Sigmoid colon (tissue), 7 donors: Measurements from ENCODE around the gene CELA2B. TPM values are rescaled to one million over a fixed set of nuclear protein-coding genes. Genes with fewer than 3 reads are reported as not detected.

ENCODE experiments used
- DNase-seq: peaks from one replicate; pipeline ENCODE4 v3.0.0-alpha.2; 2019
- H3K27ac ChIP-seq, 4 donors: fragments of 200-600 bp; sonication (generic); one replicate each; pipeline ENCODE4 v1.5.1; 2016 to 2019; ENCODE audit warnings: mild to moderate bottlenecking in 1 of 4
- H3K27me3 ChIP-seq, 3 donors: fragments of 200-600 bp; sonication (generic); one replicate each; pipeline ENCODE4 v1.5.1; 2019; ENCODE audit warnings: mild to moderate bottlenecking in 1 of 3
- H3K36me3 ChIP-seq, 4 donors: fragments of 200-600 bp; sonication (generic); one replicate each; pipeline ENCODE4 v1.5.1; 2016 to 2019
- H3K4me1 ChIP-seq, 4 donors: fragments of 200-600 bp; sonication (generic); one replicate each; pipeline ENCODE4 v1.5.1; 2017 to 2019
- H3K4me3 ChIP-seq, 4 donors: fragments of 200-600 bp; sonication (generic); one replicate each; pipeline ENCODE4 v1.5.1; 2017 to 2019; ENCODE audit warnings: mild to moderate bottlenecking in 2 of 4, moderate library complexity in 1 of 4
- H3K9me3 ChIP-seq, 4 donors: fragments of 200-600 bp in 3 of 4; sonication (generic) in 3 of 4; one replicate each; pipeline versions ENCODE4 v1.5.1 to v1.6.1; 2013 to 2019
- EP300 ChIP-seq, 4 donors: sonication (generic); formaldehyde crosslinking; IDR thresholded peaks; one replicate each; pipeline ENCODE4 v1.6.1; 2017; ENCODE audit warnings: antibody characterized with exemption in 4 of 4
- POLR2A ChIP-seq, 2 donors: fragments of 450-650 bp; IDR thresholded peaks; one replicate each; pipeline ENCODE4 v1.6.1; 2016; ENCODE audit warnings: antibody characterized with exemption in 2 of 2, mild to moderate bottlenecking in 2 of 2, moderate library complexity in 2 of 2
- POLR2AphosphoS5 ChIP-seq, 4 donors: sonication (generic); formaldehyde crosslinking; IDR thresholded peaks; one replicate each; pipeline ENCODE4 v1.6.1; 2017; ENCODE audit warnings: antibody characterized with exemption in 4 of 4
- WGBS, 2 donors: extraction: QIAGEN DNeasy Blood & Tissue Kit; methylation state at CpG; one replicate each; pipeline ENCODE4 v1.1.7; 2013; 5-methylcytosine and 5-hydroxymethylcytosine counted together
- intact Hi-C: fragments of 100-400 bp; cut with DNase I; formaldehyde crosslinking; loops from one replicate; pipeline ENCODE4 v1.15.1; 2023
- polyA plus RNA-seq, 3 donors: library from polyadenylated mRNA; stranded (reverse); fragments of 200-250 nt; gene quantifications; one replicate each; pipeline ENCODE4 v1.2.3, GENCODE V29; 2013
- total RNA-seq, 4 donors: library from RNA; depleted of rRNA; stranded (reverse); fragments of >200 nt; gene quantifications; one replicate each; pipeline ENCODE4 v1.1.0, GENCODE V29; 2016
- TF ChIP-seq, protein P1 (sequence below), 4 experiments: fragments of 450-650 bp in 3 of 4; fragments of 200-600 bp in 1 of 4; IDR thresholded peaks; one replicate each; pipeline ENCODE4 v1.5.1; 2016 to 2019; ENCODE audit warnings: antibody characterized with exemption in 4 of 4, mild to moderate bottlenecking in 3 of 4, moderate library complexity in 2 of 4
- donor health status: healthy with polysubstance abuse.
- donor health status: Bipolar disorder and iron deficiency.
- donor health status: healthy.

CELA2B gene
- total and polyA plus RNA-seq, 7 donors: not detected

DNA sequence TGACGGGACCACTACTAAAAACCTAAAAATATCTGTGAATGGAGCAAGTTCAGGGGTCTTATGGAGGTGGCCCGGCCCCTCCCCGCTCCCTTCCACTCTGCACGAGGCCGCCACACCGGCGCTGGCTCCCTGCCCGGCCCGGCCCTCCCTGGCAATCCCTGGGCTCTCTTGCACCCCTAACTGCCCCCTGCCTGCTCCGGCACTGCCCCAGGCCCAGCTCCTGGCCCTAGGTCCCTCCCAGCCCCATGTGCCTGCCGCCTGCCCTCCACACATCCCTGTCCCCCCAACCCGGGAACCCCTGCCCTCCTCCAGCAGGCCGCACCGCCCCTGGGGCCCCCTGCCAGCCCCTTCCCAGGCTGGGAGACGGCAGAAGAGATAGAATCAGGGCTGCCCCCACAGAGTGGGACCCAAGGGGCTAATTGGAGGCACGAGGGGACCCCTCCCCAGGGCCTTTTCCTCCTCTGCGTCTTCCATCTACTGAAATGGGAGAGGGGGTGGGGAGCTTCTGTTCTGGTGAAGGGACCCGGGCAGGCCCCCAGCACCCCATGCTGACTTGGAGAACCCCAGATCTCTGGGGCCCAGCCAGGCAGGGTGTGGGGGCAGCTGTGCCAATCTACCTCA is 47.0 kb upstream of the CELA2B start:
- Histone ChIP-seq H3K9me3 (no peaks in the 10 kb centered on the region), H3K27me3 (no peaks in the 10 kb centered on the region), H3K4me3 (no peak overlapping the region), H3K4me1 (peaks cover 0 to 53% (median 30%) of the 10 kb centered on the region in 4 donors), H3K27ac (peak overlapping the region in 2 of 4 donors; percentile 3 to 77), H3K36me3 (peaks cover 0 to 12% (median 2%) of the 10 kb centered on the region in 4 donors)
- no peak for TF ChIP-seq EP300 (IDR thresholded peaks at IDR 0.05)
- TF ChIP-seq, protein P1, sequence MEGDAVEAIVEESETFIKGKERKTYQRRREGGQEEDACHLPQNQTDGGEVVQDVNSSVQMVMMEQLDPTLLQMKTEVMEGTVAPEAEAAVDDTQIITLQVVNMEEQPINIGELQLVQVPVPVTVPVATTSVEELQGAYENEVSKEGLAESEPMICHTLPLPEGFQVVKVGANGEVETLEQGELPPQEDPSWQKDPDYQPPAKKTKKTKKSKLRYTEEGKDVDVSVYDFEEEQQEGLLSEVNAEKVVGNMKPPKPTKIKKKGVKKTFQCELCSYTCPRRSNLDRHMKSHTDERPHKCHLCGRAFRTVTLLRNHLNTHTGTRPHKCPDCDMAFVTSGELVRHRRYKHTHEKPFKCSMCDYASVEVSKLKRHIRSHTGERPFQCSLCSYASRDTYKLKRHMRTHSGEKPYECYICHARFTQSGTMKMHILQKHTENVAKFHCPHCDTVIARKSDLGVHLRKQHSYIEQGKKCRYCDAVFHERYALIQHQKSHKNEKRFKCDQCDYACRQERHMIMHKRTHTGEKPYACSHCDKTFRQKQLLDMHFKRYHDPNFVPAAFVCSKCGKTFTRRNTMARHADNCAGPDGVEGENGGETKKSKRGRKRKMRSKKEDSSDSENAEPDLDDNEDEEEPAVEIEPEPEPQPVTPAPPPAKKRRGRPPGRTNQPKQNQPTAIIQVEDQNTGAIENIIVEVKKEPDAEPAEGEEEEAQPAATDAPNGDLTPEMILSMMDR (IDR thresholded peaks at IDR 0.05): no peak
- no peak for TF ChIP-seq POLR2AphosphoS5 (IDR thresholded peaks at IDR 0.05)
- TF ChIP-seq POLR2A (IDR thresholded peaks at IDR 0.05): no peak
- WGBS, 2 donors: 83 to 90% methylated on average over 18 of the region's 18 CpGs
- no peak for DNase-seq
- intact Hi-C loops: loop anchor here (5.0 to 10.0 kb wide), 2 partner anchors 87 to 274 kb away; partner anchors contain the start of gene TMEM51

DNA sequence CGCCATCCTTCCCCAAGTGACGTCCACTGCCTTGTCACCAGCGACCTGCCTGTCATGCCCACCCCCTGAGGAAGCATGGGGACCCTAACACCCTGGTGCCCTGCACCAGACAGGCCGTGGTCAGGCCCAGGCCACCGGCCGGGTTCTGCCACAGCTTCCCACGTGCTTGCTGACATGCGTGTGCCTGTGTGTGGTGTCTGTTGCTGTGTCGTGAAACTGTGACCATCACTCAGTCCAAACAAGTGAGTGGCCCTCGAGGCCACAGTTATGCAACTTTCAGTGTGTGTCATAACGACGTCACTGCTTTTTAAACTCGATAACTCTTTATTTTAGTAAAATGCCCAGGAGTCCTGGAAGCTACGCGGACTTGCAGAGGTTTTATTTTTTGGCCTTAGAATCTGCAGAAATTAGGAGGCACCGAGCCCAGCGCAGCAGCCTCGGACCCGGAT is 46.2 kb upstream of the CELA2B start:
- no peak for DNase-seq
- Histone ChIP-seq H3K27me3 (no peaks in the 10 kb centered on the region), H3K9me3 (no peaks in the 10 kb centered on the region), H3K27ac (no peak overlapping the region), H3K4me1 (peaks cover 0 to 53% (median 30%) of the 10 kb centered on the region in 4 donors), H3K36me3 (peaks cover 0 to 12% (median 2%) of the 10 kb centered on the region in 4 donors), H3K4me3 (no peak overlapping the region)
- WGBS, 2 donors: 83 to 89% methylated on average over 19 of the region's 19 CpGs
- TF ChIP-seq POLR2A (IDR thresholded peaks at IDR 0.05): no peak
- no peak for TF ChIP-seq POLR2AphosphoS5 (IDR thresholded peaks at IDR 0.05)
- TF ChIP-seq, protein P1 (IDR thresholded peaks at IDR 0.05): no peak
- TF ChIP-seq EP300 (IDR thresholded peaks at IDR 0.05): no peak
- intact Hi-C loops: loop anchor here (5.0 to 10.0 kb wide), 3 partner anchors 87 to 305 kb away; partner anchors contain the start of gene TMEM51

DNA sequence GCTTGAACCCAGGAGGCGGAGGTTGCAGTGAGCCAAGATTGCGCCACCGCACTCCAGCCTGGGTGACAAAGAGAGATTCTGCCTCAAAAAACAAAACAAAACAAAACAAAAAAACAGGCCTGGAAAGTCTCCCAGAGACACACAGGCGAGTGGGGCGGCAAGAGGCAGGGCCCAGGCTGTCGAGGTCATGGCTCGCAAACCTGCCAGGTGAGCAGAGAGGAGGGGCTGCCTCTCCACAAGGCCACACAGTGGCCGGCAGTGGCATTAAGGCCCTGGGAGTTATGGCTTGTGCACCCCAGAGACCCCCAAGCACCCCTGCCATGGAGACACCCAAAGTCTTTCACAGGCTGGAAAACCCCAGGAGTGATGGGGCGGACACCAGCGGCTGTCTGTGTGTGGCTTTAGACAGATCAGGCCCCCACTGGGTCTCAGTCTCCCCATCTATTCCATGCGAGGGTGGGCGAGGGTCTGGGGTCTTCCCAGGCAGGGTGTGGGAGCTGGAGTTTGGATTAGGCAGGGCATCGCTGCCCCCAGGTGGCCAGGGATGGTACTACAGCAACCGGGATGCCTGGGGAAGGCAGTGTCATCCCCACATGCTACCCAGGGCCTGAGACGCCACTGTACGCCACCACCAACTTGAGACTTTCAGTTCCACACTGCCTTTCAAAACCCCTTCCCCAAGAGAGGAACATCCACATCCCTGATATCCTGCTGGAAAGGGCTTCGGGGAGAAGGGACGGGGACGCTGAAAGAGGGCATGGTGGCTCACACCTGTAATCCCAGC is 44.9 kb upstream of the CELA2B start:
- Histone ChIP-seq H3K4me3 (no peak overlapping the region), H3K36me3 (peaks cover 0 to 12% (median under 1%) of the 10 kb centered on the region in 4 donors), H3K4me1 (peaks cover 0 to 46% (median 29%) of the 10 kb centered on the region in 4 donors), H3K9me3 (no peaks in the 10 kb centered on the region), H3K27ac (no peak overlapping the region), H3K27me3 (no peaks in the 10 kb centered on the region)
- 51 to 58% methylated on average over 19 of the region's 19 CpGs for WGBS, 2 donors
- no peak for DNase-seq
- TF ChIP-seq, protein P1 (IDR thresholded peaks at IDR 0.05): peak; percentile 91 to 98 (median 97)
- no peak for TF ChIP-seq POLR2A (IDR thresholded peaks at IDR 0.05)
- intact Hi-C loops: loop anchor here (1.0 to 10.0 kb wide), 2 partner anchors 108 to 306 kb away; no protein-coding TSS in a partner anchor

DNA sequence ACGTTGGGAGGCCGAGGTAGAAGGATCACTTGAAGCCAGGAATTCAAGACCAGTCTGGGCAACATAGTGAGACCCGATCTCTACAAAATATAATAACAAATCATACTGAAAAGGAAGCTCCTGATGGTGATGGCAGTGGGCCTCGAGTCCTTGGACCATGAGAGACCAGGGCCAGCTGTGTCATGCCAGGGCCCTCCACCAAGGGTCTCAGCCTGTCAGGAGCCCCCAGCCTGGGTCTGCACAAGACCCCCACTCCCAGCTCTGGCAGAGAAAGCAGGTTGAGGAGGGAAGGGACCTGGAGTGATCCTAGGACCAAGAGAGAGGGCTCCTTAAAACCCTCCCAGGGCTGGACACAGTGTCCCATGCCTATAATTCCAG is 44.3 kb upstream of the CELA2B start:
- H3K27ac ChIP-seq: no peak overlapping the region
- H3K9me3 ChIP-seq: no peaks in the 10 kb centered on the region
- H3K4me1 ChIP-seq: peaks cover 0 to 40% (median 24%) of the 10 kb centered on the region in 4 donors
- H3K4me3 ChIP-seq: no peak overlapping the region
- H3K36me3 ChIP-seq: peaks cover 0 to 12% (median 0%) of the 10 kb centered on the region in 4 donors
- 61 to 82% methylated on average over 4 of the region's 4 CpGs for WGBS, 2 donors
- intact Hi-C loops: loop anchor here (1.0 to 10.0 kb wide), 2 partner anchors 108 to 307 kb away; no protein-coding TSS in a partner anchor
- TF ChIP-seq, protein P1 (IDR thresholded peaks at IDR 0.05): no peak
- no peak for TF ChIP-seq EP300 (IDR thresholded peaks at IDR 0.05)
- TF ChIP-seq POLR2A (IDR thresholded peaks at IDR 0.05): no peak
- TF ChIP-seq POLR2AphosphoS5 (IDR thresholded peaks at IDR 0.05): no peak
- H3K27me3 ChIP-seq: no peaks in the 10 kb centered on the region
- no peak for DNase-seq
